Neural cell (in vitro differentiated cells): ENCODE measurements around the gene LRRC71. TPM values are rescaled to one million over a fixed set of nuclear protein-coding genes. Genes with fewer than 3 reads are reported as not detected.

ENCODE experiments used
- H2AFZ ChIP-seq: fragments of 200-600, 300-800 bp; sonication (generic), shearing (Covaris generic); 2 replicates; pipeline ENCODE4 v1.6.0; 2014; ENCODE audit warnings: low read depth, mild to moderate bottlenecking, antibody characterized with exemption, low read length, moderate library complexity
- H3F3A ChIP-seq: fragments of 200-600 bp; shearing (Covaris generic); 2 replicates; pipeline ENCODE4 v1.6.1; 2016; ENCODE audit warnings: mild to moderate bottlenecking, moderate library complexity, mixed read lengths, antibody characterized with exemption, low read length; ENCODE audit not compliant: insufficient read depth, poor library complexity, severe bottlenecking
- H3K27ac ChIP-seq: fragments of 200-600, 300-800 bp; sonication (generic), shearing (Covaris generic); 2 replicates; pipeline ENCODE4 v1.5.1; 2014; ENCODE audit warnings: mild to moderate bottlenecking, low read length, moderate library complexity
- H3K27me3 ChIP-seq: fragments of 300-800, 200-600 bp; sonication (generic), shearing (Covaris generic); 2 replicates; pipeline ENCODE4 v1.6.0; 2014; ENCODE audit warnings: mild to moderate bottlenecking, low read depth, low read length, moderate library complexity; ENCODE audit not compliant: insufficient read depth
- H3K36me3 ChIP-seq: fragments of 300-800, 200-600 bp; sonication (generic), shearing (Covaris generic); 2 replicates; pipeline ENCODE4 v1.5.1; 2014; ENCODE audit warnings: mild to moderate bottlenecking, antibody characterized with exemption, low read length, moderate library complexity; ENCODE audit not compliant: insufficient read depth
- H3K4me2 ChIP-seq: fragments of 300-800, 200-600 bp; sonication (generic), shearing (Covaris generic); 2 replicates; pipeline ENCODE4 v1.6.0; 2014; ENCODE audit warnings: mild to moderate bottlenecking, low read length
- H3K4me3 ChIP-seq: fragments of 300-800, 200-600 bp; sonication (generic), shearing (Covaris generic); 2 replicates; pipeline ENCODE4 v1.5.1; 2014; ENCODE audit warnings: mild to moderate bottlenecking, low read length, moderate library complexity
- H3K79me2 ChIP-seq: fragments of 200-600 bp; shearing (Covaris generic); replicated peaks from 2 replicates; pipeline ENCODE4 v1.6.0; 2014; ENCODE audit warnings: mild to moderate bottlenecking, low read length, moderate library complexity; ENCODE audit not compliant: insufficient read depth
- H3K9ac ChIP-seq: fragments of 300-800, 200-600 bp; sonication (generic), shearing (Covaris generic); 2 replicates; pipeline ENCODE4 v1.6.1; 2016; ENCODE audit warnings: mild to moderate bottlenecking, low read length, mixed read lengths
- H3K9me2 ChIP-seq: fragments of 200-600 bp; shearing (Covaris generic); 2 replicates; pipeline ENCODE4 v1.6.1; 2016; ENCODE audit warnings: mild to moderate bottlenecking, low read length, mixed read lengths; ENCODE audit not compliant: insufficient read depth
- H3K9me3 ChIP-seq: fragments of 200-600, 300-800 bp; sonication (generic), shearing (Covaris generic); 2 replicates; pipeline ENCODE4 v1.6.1; 2016; ENCODE audit warnings: mild to moderate bottlenecking, mixed run types, low read length, moderate library complexity, mixed read lengths
- H4K20me1 ChIP-seq: fragments of 200-600 bp; shearing (Covaris generic); 2 replicates; pipeline ENCODE4 v1.6.1; 2016; ENCODE audit warnings: mild to moderate bottlenecking, mixed run types; ENCODE audit not compliant: insufficient read depth
- EP300 ChIP-seq: fragments of 450-650 bp; conservative IDR thresholded peaks from 2 replicates; pipeline ENCODE4 v1.6.1; 2014; ENCODE audit warnings: antibody characterized with exemption, mild to moderate bottlenecking, moderate library complexity; ENCODE audit not compliant: poor library complexity, severe bottlenecking
- EZH2 ChIP-seq: fragments of 200-600, 300-800 bp; shearing (Covaris generic), sonication (generic); IDR thresholded peaks from 2 replicates; pipeline ENCODE4 v1.6.1; 2014; ENCODE audit warnings: antibody characterized with exemption, low read length, borderline replicate concordance, mild to moderate bottlenecking; ENCODE audit not compliant: insufficient read depth, poor library complexity, severe bottlenecking
- MXI1 ChIP-seq: fragments of 450-650 bp; conservative IDR thresholded peaks from 2 replicates; pipeline ENCODE4 v1.6.1; 2014; ENCODE audit warnings: antibody characterized with exemption, mild to moderate bottlenecking; ENCODE audit not compliant: poor library complexity, severe bottlenecking
- POLR2AphosphoS5 ChIP-seq: IDR thresholded peaks from 2 replicates; pipeline ENCODE4 v1.6.1; 2012
- RAD21 ChIP-seq: fragments of 450-650 bp; conservative IDR thresholded peaks from 2 replicates; pipeline ENCODE4 v1.6.1; 2014; ENCODE audit warnings: antibody characterized with exemption, mild to moderate bottlenecking, moderate library complexity
- REST ChIP-seq: IDR thresholded peaks from 2 replicates; pipeline ENCODE4 v1.6.1; 2012; ENCODE audit warnings: borderline replicate concordance
- SMC3 ChIP-seq: fragments of 450-650 bp; conservative IDR thresholded peaks from 2 replicates; pipeline ENCODE4 v1.6.1; 2014; ENCODE audit warnings: antibody characterized with exemption, mild to moderate bottlenecking, moderate library complexity; ENCODE audit not compliant: poor library complexity
- TAF1 ChIP-seq: IDR thresholded peaks from 2 replicates; pipeline ENCODE4 v1.6.1; 2012; ENCODE audit warnings: low read depth
- polyA plus RNA-seq: library from polyadenylated mRNA; depleted of rRNA; stranded (reverse); fragments of >200 nt; gene quantifications from 2 replicates; pipeline ENCODE4 v1.2.3, GENCODE V29; 2014
- TF ChIP-seq, protein P1 (sequence below): fragments of 450-650 bp; IDR thresholded peaks from 2 replicates; pipeline ENCODE4 v1.5.1; 2014; ENCODE audit warnings: antibody characterized with exemption, mild to moderate bottlenecking, moderate library complexity; ENCODE audit not compliant: poor library complexity, severe bottlenecking

The LRRC71 gene
- polyA plus RNA-seq, 1 donor from 2014 or later, result not detected

DNA sequence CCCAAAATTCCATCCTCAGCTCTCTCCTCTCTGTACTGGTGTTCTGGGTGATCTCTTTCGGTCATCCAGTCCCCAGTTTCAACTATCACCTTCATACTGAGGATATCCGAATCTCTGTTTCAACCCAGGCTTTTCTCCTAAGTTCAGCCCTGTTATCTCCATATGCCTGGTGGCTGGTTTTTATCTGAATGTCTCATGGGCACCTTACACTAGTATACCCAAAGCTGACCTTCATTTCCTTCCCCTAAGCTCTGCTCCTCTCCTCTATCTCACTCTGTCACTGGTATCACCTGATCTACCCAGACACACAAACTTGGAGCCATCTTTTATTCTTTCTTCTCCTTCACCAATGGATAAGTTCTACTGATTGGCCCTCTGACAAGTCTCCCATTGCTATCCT is 53.0 kb downstream of the LRRC71 start:
- TF ChIP-seq POLR2AphosphoS5 (no peak), TAF1 (no peak), MXI1 (no peak)
- H3F3A ChIP-seq, result no peaks in the 10 kb centered on the region
- peaks cover 12% of the 10 kb centered on the region for H3K36me3 ChIP-seq

GRCh38 chr1:156975084-156975483 is 54.7 kb downstream of the LRRC71 start:
- H3F3A ChIP-seq, result no peaks in the 10 kb centered on the region
- H4K20me1 ChIP-seq, result no peaks in the 10 kb centered on the region
- no peak overlapping the region for H3K9ac ChIP-seq
- H3K27ac ChIP-seq, result no peak overlapping the region
- H3K9me2 ChIP-seq, result no peaks in the 10 kb centered on the region
- no peak overlapping the region for H2AFZ ChIP-seq
- H3K27me3 ChIP-seq, result no peaks in the 10 kb centered on the region
- H3K4me3 ChIP-seq, result no peak overlapping the region
- TF ChIP-seq SMC3, result no peak
- no peak for TF ChIP-seq EZH2
- TF ChIP-seq, protein P1, sequence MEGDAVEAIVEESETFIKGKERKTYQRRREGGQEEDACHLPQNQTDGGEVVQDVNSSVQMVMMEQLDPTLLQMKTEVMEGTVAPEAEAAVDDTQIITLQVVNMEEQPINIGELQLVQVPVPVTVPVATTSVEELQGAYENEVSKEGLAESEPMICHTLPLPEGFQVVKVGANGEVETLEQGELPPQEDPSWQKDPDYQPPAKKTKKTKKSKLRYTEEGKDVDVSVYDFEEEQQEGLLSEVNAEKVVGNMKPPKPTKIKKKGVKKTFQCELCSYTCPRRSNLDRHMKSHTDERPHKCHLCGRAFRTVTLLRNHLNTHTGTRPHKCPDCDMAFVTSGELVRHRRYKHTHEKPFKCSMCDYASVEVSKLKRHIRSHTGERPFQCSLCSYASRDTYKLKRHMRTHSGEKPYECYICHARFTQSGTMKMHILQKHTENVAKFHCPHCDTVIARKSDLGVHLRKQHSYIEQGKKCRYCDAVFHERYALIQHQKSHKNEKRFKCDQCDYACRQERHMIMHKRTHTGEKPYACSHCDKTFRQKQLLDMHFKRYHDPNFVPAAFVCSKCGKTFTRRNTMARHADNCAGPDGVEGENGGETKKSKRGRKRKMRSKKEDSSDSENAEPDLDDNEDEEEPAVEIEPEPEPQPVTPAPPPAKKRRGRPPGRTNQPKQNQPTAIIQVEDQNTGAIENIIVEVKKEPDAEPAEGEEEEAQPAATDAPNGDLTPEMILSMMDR, result no peak
- no peak for TF ChIP-seq REST
- no peak for TF ChIP-seq TAF1
- no peak for TF ChIP-seq MXI1
- no peak for TF ChIP-seq EP300
- no peak for TF ChIP-seq RAD21
- TF ChIP-seq POLR2AphosphoS5, result no peak
- peaks cover 18% of the 10 kb centered on the region for H3K36me3 ChIP-seq
- no peaks in the 10 kb centered on the region for H3K9me3 ChIP-seq
- H3K4me2 ChIP-seq, result no peak overlapping the region
- no peaks in the 10 kb centered on the region for H3K79me2 ChIP-seq

More for the DNA sequence above, 53.0 kb downstream of the LRRC71 start:
- no peaks in the 10 kb centered on the region for H3K79me2 ChIP-seq
- H3K4me3 ChIP-seq, result no peak overlapping the region
- no peaks in the 10 kb centered on the region for H3K9me2 ChIP-seq
- no peaks in the 10 kb centered on the region for H3K27me3 ChIP-seq
- H3K27ac ChIP-seq, result no peak overlapping the region
- H4K20me1 ChIP-seq, result no peaks in the 10 kb centered on the region
- no peak overlapping the region for H3K4me2 ChIP-seq
- H3K9me3 ChIP-seq, result no peaks in the 10 kb centered on the region
- H2AFZ ChIP-seq, result no peak overlapping the region
- H3K9ac ChIP-seq, result no peak overlapping the region

- no peaks in the 10 kb centered on the region for H3K9me2 ChIP-seq
These were observed 60.1 kb downstream of the LRRC71 start for GRCh38 chr1:156980551-156980950.

More at GRCh38 chr1:156980551-156980950, 60.1 kb downstream of the LRRC71 start:
- Histone ChIP-seq H3F3A (no peaks in the 10 kb centered on the region), H3K4me2 (no peak overlapping the region), H3K27me3 (no peaks in the 10 kb centered on the region), H3K4me3 (no peak overlapping the region), H4K20me1 (no peaks in the 10 kb centered on the region), H2AFZ (no peak overlapping the region), H3K79me2 (no peaks in the 10 kb centered on the region), H3K27ac (no peak overlapping the region), H3K9ac (no peak overlapping the region), H3K36me3 (peaks cover 13% of the 10 kb centered on the region), H3K9me3 (no peaks in the 10 kb centered on the region)
- TF ChIP-seq RAD21 (no peak), SMC3 (no peak), MXI1 (no peak), POLR2AphosphoS5 (no peak), TAF1 (no peak), REST (no peak), EZH2 (no peak), EP300 (no peak)
- TF ChIP-seq, protein P1, result no peak
